ENCODE data around the gene KRT35.
A peak's percentile ranks its signal among the peaks of the same experiment; 100 is the strongest.

Gene KRT35

DNA sequence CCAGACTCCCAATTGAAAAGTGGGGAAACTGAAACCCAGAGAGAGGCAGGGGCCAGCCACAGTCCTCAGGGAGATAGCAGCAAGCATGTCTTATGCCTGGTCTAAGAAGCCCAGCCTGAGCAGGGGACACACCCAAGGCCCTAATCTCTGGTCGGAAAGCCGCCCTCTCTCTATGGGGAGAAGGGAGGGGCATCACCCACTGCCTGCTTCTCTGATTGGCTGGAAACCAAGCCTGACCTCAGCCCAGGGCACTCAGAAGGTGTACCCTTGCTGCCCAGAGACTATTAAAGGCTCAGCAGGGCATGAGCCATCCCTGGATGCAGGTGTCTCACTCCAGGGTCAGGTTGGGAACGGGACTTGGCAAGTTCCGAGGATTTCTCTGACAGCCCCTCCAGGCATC lies 30.2 kb upstream of the KRT35 start:
- no peak for DNase-seq

DNA sequence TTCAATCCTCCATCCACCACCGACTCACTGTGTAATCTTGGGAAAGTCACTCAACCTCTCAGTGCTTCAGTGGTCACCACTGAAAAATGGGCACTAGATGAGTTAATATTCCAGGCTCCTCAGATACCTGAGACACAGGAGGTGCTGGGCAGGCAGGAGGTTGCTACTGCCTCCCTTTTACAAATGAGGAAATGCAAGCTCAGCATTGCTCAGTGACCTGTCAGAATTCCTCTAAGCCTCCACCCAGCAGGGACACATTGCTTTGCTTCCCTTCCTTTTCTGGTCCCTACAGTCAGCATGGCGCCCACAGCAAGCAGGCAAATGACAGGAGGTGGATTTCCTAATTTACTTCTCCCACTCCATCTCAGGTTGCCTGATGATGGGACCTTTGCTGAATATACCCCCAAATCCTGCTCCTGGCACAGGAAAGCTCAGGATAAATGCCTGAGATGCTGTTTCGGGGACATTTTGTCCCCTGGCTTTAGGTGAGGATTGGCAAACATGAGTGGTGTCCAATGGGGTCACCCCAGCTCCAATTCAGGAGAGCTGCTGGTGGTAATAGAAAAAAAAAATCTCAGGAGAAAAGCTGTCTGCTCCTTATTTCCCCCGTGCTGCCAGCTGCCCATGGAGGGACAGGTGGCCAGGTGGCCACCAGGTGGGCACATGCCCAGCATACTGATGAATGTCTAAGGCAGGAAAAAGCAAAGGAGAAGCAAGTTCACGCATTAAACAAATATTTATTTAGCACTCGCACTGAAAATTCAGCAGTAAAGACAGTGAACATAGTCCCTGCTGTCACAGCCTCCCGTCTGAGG lies 29.5 kb upstream of the KRT35 start:
- no peak for DNase-seq

DNA sequence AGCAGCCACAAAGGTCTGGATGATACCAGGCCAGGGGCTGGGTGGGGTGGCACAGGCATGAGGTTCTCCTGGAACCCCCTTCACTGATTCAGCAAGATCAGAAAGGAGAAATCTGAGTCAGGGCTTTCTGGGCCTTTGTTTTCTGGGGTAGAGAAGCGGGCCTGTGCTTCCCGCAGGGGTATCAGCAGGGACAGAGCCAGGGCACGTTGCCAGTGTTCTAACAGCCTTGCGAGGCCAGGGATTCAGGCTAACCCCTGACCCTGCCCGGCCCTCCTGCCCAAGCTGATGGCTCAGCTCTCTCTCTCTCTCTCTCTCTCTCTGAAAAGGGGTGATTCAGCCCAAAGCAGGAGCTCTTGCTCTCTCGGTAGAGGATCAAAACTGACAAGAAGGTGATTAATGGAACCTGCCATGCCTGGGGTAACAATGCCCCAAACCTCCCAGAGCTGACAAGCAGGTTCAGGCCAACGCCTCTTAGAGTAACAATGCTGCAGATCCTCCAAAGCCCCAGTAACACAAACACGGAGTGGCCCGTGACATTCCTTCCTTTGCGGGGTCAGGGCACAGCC lies 26.4 kb upstream of the KRT35 start:
- no peak for DNase-seq

DNA sequence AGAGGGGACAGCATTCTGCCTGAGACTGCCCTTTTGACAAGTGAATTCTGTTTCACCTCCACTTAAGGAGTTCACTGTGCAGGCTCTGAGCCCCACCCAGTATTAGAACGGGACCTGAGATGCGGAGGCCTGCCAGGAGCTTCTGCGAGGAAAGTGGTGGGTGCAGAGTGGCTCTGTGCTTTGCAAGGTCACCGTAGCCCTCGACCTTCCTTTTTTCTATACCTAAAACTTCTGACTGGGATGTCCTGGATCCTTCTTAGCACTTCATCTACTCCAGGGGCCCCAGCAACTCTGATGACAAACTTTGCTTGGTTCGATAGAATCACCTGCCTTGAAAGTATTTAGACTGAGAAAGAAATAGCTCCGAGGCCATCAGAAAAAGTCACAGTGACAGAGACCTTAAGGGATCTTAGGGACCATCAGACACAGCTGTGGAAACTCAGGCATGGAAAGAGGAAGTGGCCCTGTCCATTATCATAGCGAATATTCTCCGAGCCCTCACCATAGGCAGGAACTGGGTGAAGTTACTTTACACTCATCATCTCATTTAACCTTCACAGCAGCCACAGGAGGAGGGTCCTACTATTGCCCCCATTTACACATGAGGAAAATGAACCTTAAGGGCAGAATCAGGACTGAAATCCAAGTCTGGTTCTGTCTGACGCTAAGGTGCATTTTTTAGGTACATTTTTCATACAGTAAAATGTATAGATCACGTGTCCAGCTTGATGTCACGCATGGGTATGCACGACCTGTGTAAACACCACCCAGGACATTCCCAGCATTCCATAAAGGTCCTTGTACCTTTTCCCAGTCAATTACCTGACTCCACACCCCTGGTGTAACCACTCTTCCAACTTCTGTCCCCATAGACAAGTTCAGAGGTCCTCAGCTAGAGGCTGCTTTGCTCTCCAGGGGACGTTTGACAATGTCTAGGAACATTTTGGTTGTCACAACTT lies 25.1 kb upstream of the KRT35 start:
- DNase-seq, result no peak

DNA sequence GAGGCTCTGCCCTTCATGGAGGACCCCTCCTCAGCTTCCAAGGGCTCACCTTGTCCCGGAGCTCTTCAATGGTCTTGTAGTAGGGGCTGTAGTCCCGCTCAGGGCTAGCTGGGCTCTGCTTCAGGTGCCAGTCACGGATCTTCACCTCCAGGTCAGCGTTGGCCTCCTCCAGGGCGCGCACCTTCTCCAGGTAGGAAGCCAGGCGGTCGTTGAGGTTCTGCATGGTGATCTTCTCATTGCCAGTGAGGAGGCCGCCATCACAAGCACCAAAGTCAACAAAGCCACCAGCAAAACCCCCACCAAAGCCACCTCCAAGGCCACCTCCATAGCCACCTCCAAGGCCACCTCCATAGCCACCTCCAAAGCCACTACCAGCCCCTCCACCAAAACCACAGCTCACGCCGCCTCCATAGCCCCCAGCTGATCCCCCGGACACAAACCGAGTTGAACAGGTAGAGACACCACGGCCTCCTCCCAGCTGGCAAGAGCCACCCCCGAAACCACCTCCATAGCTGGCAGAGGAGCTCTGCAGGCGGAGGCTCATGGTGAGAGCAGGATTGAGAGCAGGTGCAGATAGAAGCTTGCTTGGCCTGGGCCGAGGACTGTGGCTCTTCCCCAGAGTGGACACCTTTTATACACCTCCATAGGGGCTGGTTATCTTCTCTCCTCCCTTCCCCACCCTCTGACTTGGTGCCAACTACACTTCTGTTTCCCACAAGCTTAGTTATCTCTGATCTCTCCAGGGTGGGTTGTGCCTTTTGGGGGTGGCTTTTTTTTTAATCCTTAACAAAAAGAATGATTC lies 24.3 kb upstream of the KRT35 start, which contains the start of gene KRT13:
Gene KRT13 (minus strand): TSS at position 606 of the 802 bp plus-strand sequence. CDS start 62 bp downstream, at position 544.
- DNase-seq, result no peak

DNA sequence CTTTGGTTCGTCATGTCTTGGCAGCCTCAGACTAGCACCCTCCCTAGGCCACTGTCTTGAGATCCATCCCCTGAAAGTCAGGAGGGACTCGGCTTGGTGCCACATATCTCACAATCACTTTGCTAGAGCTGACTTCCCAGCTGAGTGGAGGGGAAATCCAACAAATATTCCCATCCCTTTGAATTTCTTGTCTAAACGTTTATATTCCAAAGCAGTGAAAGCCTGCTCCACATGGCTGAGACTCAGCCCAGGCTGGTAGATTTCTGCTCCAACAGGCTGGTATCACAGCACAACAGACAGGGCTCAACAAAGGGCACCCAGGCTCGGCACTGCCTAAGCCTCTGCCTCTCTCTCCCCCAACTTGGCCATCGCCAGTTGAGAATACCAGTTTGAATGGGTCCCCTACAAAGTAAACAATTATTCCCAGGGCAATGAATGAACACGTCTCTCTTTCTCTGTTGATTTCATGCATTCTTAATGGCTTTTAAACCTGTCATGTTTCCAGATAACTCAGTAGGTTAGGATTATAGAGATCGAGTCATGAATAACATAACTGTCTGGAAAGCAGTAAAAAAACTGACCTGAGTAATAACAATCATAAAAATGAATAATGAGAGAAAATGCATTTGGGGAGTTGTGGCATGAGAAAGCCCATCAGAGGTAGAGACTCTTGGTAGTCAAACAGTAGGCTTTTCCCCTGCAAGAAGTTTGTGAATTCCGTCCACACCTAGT lies 23.5 kb upstream of the KRT35 start:
- DNase-seq, result no peak

DNA sequence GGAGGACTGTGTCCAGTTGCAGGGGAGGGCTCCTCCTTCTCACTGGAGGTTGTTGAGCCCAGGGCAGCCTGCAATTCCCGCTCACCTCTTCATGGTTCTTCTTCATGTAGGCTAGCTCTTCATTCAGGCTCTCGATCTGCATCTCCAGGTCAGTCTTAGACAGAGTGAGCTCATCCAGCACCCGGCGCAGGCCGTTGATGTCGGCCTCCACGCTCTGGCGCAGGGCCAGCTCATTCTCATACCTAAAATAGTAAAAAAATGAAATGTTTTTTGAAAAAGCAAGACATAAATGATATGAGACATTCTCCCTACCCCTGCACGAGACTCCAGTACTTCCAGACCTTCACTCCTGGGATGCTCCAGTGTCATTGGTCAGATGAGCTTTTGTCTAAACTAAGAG lies 22.3 kb upstream of the KRT35 start:
- DNase-seq, result no peak

DNA sequence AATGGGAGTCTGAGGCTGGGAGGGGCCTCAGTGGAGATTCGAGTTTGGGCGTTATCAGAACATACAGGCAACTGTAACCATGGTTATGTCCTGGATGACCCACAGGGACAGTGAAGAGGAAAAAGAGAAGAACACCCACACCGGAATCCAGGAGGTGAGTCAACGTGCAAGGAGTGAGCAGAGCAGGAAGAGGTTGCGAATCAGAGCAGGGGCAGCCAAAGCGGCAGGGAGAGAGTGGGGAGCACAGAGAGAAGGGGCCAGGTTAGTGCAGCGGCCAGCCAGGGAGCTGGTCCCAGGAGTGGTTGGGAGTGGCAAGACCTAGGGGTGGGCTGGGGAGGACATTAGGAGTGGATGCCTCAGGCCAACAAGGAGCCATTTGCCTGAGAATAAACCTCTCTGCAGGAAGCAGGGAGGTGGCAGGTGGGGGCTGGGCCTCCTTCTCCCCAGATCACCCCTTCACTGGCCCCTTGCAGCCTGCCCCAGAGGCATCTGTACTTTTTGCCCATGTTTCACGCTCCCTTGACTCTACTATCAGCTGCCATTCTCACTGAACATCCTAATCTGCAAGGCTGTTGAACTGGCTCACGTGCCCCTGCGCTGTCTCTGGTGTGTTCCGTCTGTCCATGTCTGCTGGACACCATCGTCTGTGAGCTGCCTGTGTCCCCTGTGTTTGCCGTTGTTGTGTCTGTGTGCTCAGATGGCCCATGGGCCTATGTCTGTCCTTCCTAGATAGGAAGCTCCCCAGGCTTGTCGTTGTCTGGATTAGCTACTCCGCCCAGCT lies 19.4 kb upstream of the KRT35 start:
- DNase-seq, result no peak

DNA sequence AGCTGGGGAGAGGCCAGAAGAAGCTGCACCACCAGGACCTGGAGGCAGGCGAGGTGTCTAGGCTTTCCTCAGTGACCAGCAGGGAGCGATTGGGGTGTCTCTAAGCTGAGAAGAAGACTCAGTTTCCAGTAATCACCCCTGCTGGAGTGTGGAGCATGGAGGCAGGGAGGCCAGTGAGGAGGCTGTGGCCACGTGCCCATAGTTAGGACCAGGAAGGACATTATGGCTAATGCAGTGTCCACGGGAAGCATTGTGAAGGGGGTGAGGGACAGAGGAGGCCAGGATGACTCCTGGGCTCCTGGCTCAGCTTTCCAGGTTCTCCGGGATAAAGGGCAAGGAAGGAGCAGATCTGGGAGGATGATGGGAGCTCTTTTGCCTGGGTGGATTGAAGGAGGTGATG lies 18.8 kb upstream of the KRT35 start:
- DNase-seq, result no peak

DNA sequence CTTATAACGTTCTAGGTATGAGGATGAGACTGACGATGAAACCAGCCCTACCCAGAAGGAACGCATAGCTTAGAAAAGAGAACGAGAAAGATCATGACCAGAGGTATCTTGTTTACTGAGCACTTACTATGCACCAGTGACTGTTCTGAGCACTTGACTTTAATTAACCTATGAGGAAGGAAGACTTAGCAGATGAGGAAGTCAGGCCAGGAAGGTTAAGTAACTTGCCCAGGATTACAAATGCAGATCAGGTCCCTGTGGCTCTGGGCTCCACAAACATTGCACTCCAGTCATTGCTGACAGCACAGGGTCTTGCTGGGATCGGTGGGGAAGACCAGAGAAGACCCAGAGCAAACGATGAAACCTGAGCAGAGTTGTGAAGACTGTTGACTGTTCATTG lies 17.3 kb upstream of the KRT35 start:
- DNase-seq, result no peak

DNA sequence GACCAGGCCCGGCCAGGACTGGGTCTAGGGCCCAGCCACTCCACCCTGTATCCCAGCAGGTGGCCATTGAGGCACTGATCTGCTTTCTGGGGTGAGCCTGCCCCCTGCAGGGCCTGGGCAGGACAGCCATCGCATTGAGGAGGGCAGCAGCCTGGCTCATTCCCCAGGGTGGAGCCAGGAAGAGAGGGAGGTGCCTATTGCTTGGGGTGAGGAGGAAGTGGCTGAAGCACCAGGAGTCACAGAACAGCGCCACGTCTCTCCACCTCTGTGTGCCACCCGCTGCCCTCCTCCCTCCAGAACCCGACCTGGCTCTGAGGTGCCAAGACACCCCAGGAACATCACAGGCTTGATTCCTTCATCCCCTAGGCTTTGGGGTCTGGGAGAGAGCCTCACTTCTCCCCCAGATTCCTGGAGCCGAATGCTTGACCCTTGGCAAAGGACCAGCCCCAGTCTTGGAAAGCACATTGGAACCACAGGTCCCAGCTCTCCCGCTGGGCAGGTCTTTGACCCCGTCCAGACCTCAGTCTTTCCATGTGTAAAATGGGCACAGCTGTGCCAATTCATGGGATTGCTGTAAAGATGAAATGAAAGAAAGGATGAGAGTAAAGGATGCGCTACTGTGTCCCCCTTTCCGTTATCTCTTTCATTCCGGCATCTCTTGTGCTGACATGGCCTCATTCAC lies 16.0 kb upstream of the KRT35 start:
- DNase-seq, result peak; percentile 34

DNA sequence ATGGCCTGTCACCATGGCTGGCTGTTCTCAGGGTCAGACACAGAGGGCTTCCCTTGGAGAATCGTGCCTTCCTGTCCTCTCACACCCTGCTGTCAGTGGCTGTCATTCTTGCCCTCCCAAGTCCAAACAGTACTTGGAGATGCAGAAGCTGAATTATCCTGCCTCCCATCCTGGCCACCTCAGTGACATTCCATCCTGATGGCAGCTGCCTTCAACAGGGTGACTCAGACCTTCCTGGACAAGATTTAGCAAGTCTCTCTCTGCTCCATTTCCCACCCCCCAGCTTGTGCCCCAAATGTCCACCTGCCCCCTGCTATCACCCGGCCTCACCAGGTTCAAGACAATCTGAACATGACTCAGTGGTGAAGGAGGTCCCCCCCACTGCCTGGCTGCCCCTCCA lies 13.6 kb upstream of the KRT35 start:
- no peak for DNase-seq

DNA sequence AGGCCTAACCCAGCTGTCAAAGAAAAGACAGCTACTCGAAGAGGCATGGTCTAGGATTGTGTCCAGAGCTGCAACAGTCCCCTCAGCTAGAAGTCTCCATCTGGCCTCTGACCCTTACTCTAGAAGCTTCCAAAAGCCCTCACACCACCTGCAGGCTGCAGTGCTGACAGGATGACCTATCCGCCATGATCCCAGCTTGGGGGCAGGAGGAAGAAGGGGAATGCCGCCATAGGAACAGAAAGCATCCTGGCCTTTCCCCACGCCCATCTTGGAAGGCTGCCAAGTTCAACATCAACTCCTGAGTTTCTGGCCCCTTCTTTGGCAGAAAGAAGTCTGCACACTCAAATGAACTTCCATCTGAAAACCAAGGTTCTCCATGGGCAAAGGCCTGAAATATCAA lies 11.8 kb upstream of the KRT35 start:
- DNase-seq, result no peak

DNA sequence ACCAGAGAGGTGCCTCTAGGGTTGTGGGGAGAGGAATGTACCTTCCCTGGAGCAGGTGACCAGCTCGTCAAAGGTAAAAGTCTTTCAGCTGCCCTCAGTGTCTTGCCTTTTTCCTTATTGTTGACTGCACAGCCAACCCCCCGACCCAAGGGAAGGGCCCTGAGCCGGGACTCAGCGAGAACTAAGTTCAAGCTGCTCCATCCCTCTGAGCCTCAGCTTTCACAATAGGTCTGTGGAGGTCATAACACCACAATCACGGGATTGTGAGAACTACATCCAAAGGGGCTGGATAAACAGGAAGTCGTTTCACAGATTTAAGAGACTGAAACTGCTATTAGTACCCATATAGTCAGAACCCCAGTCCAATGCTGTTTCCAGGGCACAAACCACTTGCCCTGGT lies 11.4 kb upstream of the KRT35 start:
- no peak for DNase-seq

DNA sequence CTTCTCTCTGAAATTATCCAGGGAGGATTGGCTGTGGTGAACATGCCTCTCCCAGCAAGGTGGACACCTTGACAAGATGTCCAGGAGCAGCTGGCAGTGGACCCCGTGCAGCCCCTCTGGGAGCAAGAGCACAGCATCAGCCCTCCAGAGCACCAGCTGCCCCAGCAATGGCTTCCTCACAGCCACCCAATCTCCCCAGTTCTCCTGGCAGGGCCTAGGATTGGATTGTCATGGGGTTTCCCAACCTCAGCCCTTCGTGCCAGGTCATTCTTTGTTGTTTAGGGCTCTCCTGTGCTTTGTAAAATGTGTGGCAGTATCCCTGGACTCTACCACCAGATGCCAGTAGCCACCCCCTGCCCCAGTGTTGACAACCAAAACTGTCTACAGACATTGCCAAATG lies 10.5 kb upstream of the KRT35 start:
- no peak for DNase-seq

DNA sequence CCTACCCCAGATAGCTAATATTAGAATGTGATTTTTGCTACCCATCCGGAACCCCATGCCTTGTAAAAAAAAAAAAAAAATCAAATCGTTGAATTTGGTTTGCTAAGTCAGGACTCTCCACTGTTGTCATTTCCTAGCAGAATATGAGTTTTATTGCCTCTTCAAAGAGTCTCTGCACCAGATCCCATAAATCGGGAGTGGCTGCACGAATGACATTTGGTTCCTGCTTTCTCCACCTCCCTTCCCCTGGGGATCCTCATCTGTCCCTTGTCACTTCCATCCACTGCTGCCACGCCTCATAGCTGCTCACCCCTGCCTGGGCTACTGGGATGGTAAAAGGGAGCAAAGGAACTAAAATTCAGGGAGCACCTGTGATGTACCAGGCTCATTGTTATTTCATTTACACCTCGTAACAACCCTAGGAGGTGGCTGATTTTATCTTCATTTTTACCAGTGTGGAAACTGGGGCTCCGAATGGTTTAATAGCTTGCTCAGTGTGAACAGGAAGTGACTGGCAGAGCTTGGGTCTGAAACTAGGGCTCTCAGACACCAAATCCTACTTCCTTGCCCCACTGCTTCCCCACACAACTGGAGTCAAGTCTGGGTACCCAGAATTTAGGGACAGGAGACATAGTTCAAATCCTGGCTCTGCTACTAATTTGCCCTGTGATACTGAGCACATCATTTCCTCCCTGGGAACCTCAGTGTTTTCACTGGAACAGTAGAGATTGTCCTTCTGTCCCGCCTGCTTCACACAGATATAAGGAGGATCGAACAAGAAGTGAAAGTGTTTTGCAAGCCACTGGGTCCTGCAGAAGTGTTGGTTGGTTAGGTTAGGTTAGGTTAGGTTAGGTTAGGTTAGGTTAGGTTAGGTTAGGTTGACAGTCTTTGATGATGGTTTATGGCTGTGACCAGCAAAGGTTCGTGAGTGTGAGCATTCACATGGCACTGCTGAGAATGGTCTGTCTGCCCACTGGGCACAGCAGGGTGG lies 9.3 kb upstream of the KRT35 start:
- DNase-seq, result no peak

DNA sequence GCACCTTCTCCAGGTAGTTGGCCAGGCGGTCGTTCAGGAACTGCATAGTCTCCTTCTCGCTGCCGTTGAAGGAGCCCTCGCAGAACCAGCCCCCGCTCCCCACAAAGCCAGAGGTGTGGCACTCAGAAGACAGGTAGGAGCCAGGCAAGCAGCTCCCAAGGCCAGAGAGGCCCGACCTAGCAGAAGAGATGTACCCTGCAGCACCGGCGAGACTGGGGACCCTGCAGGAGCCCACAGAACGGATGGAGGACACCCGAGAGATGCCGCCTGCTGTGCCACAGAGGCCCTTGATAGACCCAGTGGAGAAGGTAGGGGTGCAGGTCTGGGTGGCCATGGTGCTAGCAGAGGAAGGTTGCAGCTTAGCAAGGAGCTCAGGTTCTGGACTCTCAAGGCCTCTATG lies 8.6 kb upstream of the KRT35 start, which contains the start of gene KRT36:
Gene KRT36 (minus strand): TSS at position 380 of the 400 bp plus-strand sequence. CDS start 46 bp downstream, at position 334.
- DNase-seq, result no peak

DNA sequence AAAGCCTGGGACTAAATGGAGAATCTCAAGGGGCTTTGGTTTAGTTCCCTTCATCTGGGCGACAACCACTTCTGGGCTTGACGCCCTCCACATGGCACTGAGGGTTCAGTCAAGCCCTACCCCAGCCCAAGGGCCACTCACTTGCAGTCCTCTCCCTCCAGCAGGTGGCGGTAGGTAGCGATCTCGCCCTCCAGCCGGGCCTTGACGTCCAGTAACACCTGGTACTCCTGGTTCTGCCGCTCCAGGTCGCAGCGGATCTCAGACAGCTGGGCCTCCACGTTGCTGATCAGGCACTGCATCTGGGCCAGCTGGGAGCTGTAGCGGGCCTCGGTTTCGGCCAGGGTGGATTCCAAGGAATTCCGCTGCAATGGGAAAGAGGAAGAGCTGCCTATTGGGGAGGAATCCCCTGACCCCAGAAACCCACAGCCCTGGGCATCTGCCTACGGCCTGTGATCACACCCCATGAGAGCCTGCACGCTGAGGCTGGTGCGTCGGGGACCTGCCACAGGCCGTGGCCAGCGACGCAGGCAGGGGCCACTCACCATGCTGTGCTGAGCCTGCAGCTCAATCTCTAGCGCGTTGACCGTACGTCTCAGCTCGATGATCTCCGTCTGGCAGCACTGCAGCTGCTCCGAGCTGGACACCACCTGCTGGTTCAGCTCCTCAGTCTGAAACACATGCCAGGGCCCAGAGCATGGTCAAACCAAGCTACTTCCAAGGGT lies 6.0 kb upstream of the KRT35 start:
- no peak for DNase-seq

All from SHP77 treated with DMSO at 0.1 percent for 48 hours (cell line).